Hypothalamus (tissue), 51 donors: ENCODE results near the gene TAF5L.
"Not testable (repeated sequence)": the region's sequence is repeated elsewhere in the genome, so short reads cannot be mapped to it uniquely, and the experiment has no call there.

Experiments used
- DNase-seq, 51 donors: peaks; one replicate each; lab custom pipeline; 2025; lab: John Stamatoyannopoulos, UW

The TAF5L gene

GRCh38 chr1:229572286-229572685, 53.6 kb downstream of the TAF5L start:
- no peak for DNase-seq

GRCh38 chr1:229570891-229571516, 54.9 kb downstream of the TAF5L start:
- no peak for DNase-seq

- no peak for DNase-seq
These were observed 55.6 kb downstream of the TAF5L start for GRCh38 chr1:229570305-229570704.

GRCh38 chr1:229567109-229567868, 58.6 kb downstream of the TAF5L start:
- DNase-seq, result no peak

GRCh38 chr1:229563701-229564100, 62.2 kb downstream of the TAF5L start:
- no peak for DNase-seq

GRCh38 chr1:229563241-229563640, 62.7 kb downstream of the TAF5L start:
- DNase-seq, result no peak

GRCh38 chr1:229562686-229563085, 63.2 kb downstream of the TAF5L start:
- DNase-seq, result no peak

- no peak for DNase-seq
These were observed 64.8 kb downstream of the TAF5L start for GRCh38 chr1:229561141-229561540.

- DNase-seq, result not testable (repeated sequence)
These were observed 65.8 kb downstream of the TAF5L start for GRCh38 chr1:229560124-229560523.

GRCh38 chr1:229559336-229559801, 66.6 kb downstream of the TAF5L start:
- DNase-seq, result not testable (repeated sequence)

GRCh38 chr1:229558460-229559335, 67.2 kb downstream of the TAF5L start, which contains the start of gene ABCB10:
Gene ABCB10, minus strand, starts transcription at chr1:229558707. Its CDS starts 55 bp downstream, at chr1:229558652.
- peak; percentile 71 to 99 (median 94) for DNase-seq

- DNase-seq, result peak in 36 of 51 donors; percentile 7 to 71 (median 38)
These were observed 68.0 kb downstream of the TAF5L start for GRCh38 chr1:229557913-229558414.

- no peak for DNase-seq
These were observed 68.6 kb downstream of the TAF5L start for GRCh38 chr1:229557200-229557850.

- no peak for DNase-seq
These were observed 70.9 kb downstream of the TAF5L start for GRCh38 chr1:229554886-229555621.

- no peak for DNase-seq
These were observed 72.2 kb downstream of the TAF5L start for GRCh38 chr1:229553621-229554130.

GRCh38 chr1:229552732-229553131, 73.2 kb downstream of the TAF5L start:
- no peak for DNase-seq

- no peak for DNase-seq
These were observed 74.9 kb downstream of the TAF5L start for GRCh38 chr1:229550812-229551567.

- DNase-seq, result no peak
These were observed 78.4 kb downstream of the TAF5L start for GRCh38 chr1:229547542-229547941.

- DNase-seq, result no peak
These were observed 81.3 kb downstream of the TAF5L start for GRCh38 chr1:229544587-229544986.
